GM10266 (cell line): ENCODE measurements around the gene CBR1.
"Not testable (repeated sequence)": the region's sequence is repeated elsewhere in the genome, so short reads cannot be mapped to it uniquely, and the experiment has no call there.

Experiments
- DNase-seq: peaks from one replicate; pipeline ENCODE4 v3.0.0; 2012; ENCODE audit errors: extremely low spot score
- TF ChIP-seq, protein P1 (sequence below): IDR thresholded peaks from 2 replicates; pipeline ENCODE4 v1.5.1; 2012; ENCODE audit warnings: mild to moderate bottlenecking, low read depth; ENCODE audit not compliant: control insufficient read depth, insufficient read depth; ENCODE audit errors: missing control alignments

Gene CBR1

GRCh38 chr21:36073181-36073580, 3.4 kb downstream of the CBR1 start:
- TF ChIP-seq, protein P1, sequence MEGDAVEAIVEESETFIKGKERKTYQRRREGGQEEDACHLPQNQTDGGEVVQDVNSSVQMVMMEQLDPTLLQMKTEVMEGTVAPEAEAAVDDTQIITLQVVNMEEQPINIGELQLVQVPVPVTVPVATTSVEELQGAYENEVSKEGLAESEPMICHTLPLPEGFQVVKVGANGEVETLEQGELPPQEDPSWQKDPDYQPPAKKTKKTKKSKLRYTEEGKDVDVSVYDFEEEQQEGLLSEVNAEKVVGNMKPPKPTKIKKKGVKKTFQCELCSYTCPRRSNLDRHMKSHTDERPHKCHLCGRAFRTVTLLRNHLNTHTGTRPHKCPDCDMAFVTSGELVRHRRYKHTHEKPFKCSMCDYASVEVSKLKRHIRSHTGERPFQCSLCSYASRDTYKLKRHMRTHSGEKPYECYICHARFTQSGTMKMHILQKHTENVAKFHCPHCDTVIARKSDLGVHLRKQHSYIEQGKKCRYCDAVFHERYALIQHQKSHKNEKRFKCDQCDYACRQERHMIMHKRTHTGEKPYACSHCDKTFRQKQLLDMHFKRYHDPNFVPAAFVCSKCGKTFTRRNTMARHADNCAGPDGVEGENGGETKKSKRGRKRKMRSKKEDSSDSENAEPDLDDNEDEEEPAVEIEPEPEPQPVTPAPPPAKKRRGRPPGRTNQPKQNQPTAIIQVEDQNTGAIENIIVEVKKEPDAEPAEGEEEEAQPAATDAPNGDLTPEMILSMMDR: no peak
- DNase-seq: no peak

DNA sequence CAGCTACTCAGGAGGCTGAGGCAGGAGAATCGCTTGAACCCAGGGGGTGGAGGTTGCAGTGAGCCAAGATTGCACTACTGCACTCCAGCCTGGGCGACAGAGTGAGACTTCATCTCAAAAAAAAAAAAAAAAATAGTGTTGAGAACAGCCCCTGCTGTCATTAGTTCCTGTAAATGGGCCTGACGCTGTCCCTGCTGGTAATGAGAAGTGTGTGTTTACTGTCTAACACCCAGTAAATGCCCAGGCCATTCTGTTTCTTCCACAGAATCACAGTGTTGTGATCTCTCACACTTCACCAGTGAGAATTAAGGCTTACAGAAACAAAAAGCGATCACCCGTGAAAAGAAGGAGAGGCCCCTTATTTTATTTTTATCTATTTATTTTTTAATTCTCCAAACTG, 4.1 kb downstream of the CBR1 start:
- not testable (repeated sequence) for DNase-seq

DNA sequence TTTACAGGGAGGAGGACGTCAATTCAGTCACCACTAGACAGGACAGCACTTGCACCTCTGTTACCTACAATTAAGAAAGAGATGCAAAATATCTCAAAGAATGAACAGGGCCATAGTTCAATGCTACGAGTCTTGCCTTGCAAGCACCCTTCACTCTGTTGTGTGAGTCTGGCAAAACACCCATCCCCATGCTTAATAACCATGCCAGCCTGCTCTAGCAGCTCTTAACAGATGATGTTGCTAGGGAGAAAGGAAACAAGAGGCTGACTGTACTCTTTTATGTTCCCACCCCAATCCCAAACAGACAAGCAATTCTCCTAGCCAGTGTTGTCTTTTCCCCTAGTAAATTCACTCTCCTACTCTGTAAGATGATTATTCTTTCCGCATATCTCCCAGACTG, 5.3 kb downstream of the CBR1 start:
- TF ChIP-seq, protein P1: no peak
- DNase-seq: no peak

DNA sequence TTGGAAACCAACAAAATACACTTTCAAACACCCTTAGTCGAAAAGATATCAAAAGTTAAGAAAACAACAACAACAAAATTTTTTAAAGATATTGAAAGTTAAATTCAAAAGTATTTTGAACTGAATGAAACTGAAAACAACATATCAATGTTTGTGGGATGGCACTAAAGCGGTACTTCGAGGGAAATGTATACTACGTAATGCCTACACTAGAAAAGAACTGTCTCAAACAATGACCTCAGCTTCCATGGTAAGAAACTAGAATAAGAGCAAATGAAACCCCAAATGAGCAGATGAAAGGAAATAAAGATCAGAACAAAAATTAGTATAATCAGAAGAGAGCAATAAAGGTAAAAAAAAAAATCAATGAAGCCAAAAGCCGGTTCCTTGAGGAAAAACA, 6.1 kb downstream of the CBR1 start:
- TF ChIP-seq, protein P1: no peak
- DNase-seq: no peak

DNA sequence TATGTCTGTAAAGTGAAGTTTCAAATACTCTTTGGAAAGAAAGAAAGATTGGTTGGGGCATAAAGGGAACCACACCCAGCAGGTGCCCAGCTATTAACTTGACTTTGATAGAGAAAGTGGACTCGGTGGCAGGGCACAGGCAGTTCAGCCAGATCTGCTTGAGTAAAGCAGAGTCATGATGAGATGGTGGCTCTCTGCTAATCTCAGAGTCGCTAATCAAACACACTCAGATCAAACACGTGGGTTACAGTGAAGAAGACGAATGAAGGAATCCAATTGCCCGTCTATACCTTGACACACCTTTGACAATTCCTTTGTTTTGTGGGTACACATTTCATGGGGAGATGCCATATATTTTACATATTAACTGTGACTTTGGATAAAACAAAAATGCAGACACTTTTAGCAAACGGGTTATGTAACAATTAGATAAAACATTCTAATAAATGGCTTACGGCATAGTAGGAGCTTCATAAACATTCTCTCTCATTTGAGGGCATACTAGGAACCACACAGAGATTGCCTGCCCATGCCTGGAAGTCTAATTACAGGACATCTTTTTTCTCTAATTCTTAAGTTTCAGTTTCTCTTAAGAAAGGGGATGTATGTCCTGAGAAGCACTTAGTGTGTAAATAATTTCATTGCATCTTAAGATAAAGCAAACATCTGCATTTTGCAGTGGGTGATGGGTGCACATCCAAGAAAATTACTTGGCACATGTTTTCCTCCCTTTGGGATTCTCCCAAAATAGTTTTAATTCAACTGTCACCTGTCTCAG, 7.2 kb downstream of the CBR1 start:
- TF ChIP-seq, protein P1: no peak
- no peak for DNase-seq

GRCh38 chr21:36077758-36078157, 7.9 kb downstream of the CBR1 start:
- DNase-seq: no peak
- TF ChIP-seq, protein P1: no peak

GRCh38 chr21:36079010-36079649, 9.3 kb downstream of the CBR1 start:
- DNase-seq: peak; percentile 54
- TF ChIP-seq, protein P1: no peak
